GM21723 (cell line): ENCODE data around the gene FGF11.

Source experiments
- ATAC-seq: cut with Tn5 transposase; IDR thresholded peaks from one replicate; pipeline ENCODE4 v1.9.1; 2021; ENCODE audit warnings: mild to moderate bottlenecking, moderate library complexity; ENCODE audit not compliant: unreplicated experiment

FGF11 gene

GRCh38 chr17:7429722-7430121 lies 9.6 kb upstream of the FGF11 start:
- no peak for ATAC-seq

- no peak for ATAC-seq
These were observed 8.1 kb upstream of the FGF11 start for GRCh38 chr17:7431231-7431630.

- ATAC-seq: no peak
These were observed 7.0 kb upstream of the FGF11 start for GRCh38 chr17:7432296-7432695.

DNA sequence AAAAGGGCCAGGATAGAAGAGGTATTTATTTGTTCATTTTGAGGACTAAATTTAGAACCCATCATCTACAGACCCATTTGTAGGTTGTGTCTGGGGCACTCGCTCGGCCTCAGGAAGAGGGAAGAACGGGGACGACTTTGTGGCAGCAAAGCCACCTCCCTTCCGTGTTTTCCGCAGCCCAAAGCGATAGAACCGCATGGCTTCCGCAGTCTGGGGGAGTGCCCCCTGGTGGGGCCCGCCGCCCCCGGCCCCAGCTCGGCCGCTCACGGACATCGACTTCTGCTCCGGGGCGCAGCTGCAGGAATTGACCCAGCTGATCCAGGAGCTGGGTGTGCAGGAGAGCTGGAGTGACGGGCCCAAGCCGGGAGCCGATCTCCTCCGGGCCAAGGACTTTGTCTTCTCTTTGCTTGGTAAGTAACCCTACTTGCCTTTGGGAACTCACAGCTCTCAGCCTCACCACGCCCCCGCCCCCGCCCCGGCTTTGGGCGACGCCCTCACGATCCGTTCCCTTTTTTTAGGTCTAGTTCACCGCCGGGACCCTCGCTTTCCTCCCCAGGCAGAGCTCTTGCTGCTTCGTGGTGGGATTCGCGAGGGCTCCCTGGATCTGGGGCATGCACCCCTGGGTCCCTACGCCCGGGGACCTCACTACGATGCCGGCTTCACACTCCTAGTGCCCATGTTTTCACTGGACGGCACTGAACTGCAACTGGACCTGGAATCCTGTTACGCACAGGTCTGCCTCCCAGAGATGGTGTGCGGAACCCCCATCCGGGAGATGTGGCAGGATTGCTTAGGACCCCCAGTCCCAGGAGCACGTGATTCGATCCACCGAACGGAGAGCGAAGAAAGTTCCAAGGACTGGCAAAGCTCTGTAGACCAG lies 3.4 kb upstream of the FGF11 start:
- ATAC-seq: peak; percentile 19

DNA sequence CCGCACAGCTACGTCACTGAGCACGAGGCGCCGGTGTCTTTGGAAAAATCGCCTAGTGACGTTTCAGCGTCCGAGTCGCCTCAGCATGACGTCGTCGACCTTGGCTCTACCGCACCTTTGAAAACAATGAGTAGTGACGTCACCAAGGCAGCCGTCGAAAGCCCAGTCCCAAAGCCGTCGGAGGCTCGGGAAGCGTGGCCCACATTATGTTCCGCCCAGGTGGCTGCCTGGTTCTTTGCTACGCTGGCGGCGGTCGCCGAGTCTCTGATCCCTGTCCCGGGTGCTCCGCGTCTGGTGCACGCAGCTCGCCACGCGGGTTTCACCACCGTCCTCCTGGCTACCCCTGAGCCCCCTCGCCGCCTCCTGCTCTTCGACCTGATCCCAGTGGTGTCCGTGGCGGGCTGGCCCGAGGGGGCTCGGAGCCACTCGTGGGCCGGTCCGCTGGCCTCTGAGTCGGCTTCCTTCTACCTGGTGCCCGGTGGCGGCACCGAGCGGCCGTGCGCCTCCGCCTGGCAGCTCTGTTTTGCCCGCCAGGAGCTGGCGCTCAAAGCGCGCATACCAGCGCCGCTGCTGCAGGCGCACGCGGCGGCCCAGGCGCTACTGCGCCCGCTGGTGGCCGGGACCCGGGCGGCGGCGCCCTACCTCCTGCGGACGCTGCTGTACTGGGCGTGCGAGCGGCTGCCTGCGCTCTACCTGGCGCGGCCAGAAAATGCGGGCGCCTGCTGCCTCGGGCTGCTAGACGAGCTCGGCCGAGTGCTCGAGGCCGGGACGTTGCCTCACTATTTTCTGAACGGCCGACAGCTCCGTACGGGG lies 2.5 kb upstream of the FGF11 start:
- ATAC-seq: no peak

DNA sequence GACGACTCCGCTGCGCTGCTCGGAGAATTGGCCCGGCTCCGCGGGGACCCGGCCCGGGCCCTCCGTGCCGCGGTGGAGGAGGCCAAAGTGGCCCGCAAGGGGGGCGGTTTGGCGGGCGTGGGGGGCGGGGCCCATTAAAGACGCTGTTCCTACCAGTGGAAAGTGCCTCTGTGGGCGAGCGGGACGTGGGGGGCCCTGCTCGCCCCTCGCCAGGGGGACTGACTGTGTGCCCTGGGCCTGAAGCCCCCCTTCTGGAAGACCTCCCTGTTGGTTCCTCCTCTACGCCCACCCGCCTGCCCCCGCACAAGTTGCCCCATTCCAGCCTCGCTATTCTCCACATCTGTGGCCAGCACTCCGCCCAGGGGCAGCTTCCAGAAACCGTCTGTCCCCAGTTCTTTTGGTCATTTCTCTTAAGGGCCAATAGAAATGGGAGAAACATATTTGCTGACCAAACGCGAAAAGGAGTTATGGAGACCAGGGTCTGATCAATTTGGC lies 1.9 kb upstream of the FGF11 start:
- no peak for ATAC-seq

- ATAC-seq: no peak
These were observed 1.2 kb upstream of the FGF11 start for GRCh38 chr17:7437950-7438614.

GRCh38 chr17:7438656-7439460 lies 454 bp upstream of the FGF11 start:
- no peak for ATAC-seq

GRCh38 chr17:7440113-7440833 lies 961 bp downstream of the FGF11 start:
- ATAC-seq: no peak

GRCh38 chr17:7440834-7441195 lies 1.5 kb downstream of the FGF11 start:
- no peak for ATAC-seq

- no peak for ATAC-seq
These were observed 2.0 kb downstream of the FGF11 start for GRCh38 chr17:7441266-7441665.

- ATAC-seq: no peak
These were observed 2.8 kb downstream of the FGF11 start for GRCh38 chr17:7442142-7442541.

DNA sequence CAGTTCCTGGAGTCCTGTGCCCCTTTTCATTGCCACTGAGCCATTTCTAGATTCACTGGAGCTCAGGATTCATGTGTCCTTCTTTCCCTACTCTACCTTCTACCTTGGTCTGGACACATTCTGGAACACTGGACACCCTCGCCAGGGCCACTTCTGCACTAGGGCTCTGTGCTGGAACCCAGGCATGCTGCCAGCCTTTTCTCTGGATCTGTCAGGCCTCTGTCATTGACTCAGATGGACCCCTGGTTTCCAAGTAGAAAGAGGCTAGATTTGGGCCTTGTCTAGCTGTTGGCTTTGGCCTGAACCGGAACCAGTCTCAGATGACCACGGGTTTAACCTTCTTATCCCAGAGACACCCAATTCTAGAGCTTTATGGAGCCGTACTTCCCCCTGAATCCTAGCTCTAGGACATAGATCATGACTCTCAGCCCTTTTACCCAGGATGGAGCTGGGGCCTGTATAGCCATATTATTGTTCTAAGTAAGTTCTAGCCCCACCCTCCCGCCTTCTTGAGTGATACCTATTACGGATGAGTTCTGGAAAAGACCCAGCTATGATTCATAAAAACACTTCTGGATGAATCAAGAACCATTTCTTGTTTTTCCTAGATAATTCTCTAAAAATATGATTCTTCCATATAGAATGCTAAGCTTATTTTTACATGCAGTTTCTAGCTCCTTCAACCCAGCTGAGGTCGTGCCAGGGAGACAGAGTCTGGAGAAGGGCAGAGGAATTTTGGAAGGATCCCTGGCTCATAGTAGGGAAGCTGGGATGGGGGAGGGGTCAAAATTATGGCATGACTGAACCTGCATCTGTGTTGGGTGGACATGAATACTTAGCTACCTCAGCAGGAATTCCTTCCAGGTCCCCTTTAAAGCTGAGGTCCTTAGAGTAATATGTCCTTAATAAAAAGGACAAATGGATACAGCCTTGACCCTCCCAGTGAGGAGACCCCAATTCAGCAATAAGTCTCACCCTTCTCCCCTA lies 4.5 kb downstream of the FGF11 start:
- no peak for ATAC-seq

DNA sequence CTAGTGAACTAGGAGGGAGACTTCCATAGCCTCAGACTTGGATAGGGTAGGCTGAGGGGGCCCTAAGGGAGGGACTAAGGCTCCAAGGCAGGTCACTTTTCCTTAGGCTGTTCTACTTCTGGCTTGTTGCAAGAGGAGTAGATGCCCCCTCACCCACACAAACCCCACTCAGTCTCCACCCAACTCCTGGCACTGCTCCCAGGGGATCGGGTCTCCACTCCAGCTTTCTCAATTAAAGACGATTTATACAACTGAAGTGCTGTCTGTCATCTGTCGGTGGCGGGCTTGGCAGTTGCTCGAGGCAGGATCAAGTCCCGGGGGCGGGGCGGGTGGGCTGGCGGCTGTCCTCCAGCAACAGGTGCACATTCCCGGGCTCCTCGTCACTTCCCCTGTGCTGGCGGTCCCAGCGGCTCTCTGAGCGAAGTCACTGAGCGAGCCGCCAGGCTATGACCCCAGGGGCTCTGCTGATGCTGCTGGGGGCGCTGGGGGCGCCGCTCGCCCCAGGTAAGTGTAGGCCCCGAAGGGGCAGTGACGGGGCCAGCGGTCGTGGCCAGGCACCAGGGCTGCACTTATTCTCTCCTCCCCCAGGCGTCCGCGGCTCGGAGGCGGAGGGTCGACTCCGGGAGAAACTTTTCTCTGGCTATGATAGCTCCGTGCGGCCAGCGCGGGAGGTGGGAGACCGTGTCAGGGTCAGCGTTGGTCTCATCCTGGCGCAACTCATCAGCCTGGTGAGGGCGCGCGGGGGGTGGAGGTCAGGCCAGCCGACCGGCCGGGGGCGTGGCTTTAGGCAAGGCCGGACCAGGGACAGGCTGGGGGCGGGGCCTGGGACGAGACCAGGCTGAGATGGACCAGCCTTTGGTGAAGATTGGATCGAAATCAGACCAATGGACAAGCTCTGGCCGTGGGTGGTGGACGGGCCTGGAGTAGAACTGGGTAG lies 5.6 kb downstream of the FGF11 start, which contains the start of gene CHRNB1:
Gene CHRNB1 (plus strand): TSS at position 380 of the 937 bp plus-strand sequence. CDS start 67 bp downstream, at position 447.
- no peak for ATAC-seq

GRCh38 chr17:7445619-7445968 lies 6.3 kb downstream of the FGF11 start:
- ATAC-seq: no peak

DNA sequence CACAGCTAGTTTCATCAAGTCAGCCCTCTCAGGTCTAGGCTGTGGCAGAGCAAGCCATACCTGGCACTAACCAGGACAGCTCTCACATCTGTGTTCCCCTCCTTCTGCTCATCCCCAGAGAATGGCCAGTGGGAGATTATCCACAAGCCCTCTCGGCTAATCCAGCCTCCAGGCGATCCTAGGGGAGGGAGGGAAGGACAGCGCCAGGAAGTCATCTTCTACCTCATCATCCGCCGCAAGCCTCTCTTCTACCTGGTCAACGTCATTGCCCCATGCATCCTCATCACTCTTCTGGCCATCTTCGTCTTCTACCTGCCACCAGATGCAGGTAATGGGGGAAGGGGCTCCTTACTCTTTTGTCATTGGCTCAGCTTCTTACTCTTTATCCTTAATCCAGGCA lies 9.1 kb downstream of the FGF11 start:
- no peak for ATAC-seq

- ATAC-seq: no peak
These were observed 20.7 kb downstream of the FGF11 start for GRCh38 chr17:7459961-7460545.
